GM19239 (cell line): ENCODE measurements around the gene MSH3.
A peak's percentile ranks its signal among the peaks of the same experiment; 100 is the strongest.
"Not testable (repeated sequence)": the region's sequence is repeated elsewhere in the genome, so short reads cannot be mapped to it uniquely, and the experiment has no call there.

ENCODE experiments used
- DNase-seq: peaks from one replicate; pipeline ENCODE4 v3.0.0; 2011; ENCODE audit warnings: low spot score; ENCODE audit not compliant: insufficient read length
- FAIRE-seq: peaks from 2 replicates; lab custom pipeline; 2011; peaks lifted over from hg19 to GRCh38; lab: Jason Lieb, UNC

Gene MSH3

GRCh38 chr5:80705216-80705769, 50.8 kb downstream of the MSH3 start:
- DNase-seq (no peak), FAIRE-seq (no peak)

- no peak for FAIRE-seq
- DNase-seq = no peak
These were observed 51.3 kb downstream of the MSH3 start for GRCh38 chr5:80705801-80706200.

GRCh38 chr5:80706835-80707447, 52.5 kb downstream of the MSH3 start:
- DNase-seq (no peak), FAIRE-seq (no peak)

- no peak for FAIRE-seq
- no peak for DNase-seq
These were observed 53.2 kb downstream of the MSH3 start for GRCh38 chr5:80707645-80708044.

- DNase-seq (no peak), FAIRE-seq (no peak)
These were observed 56.8 kb downstream of the MSH3 start for GRCh38 chr5:80711216-80711615.

GRCh38 chr5:80711938-80712337, 57.5 kb downstream of the MSH3 start:
- DNase-seq (no peak), FAIRE-seq (peak; percentile 42)

GRCh38 chr5:80712919-80713318, 58.5 kb downstream of the MSH3 start:
- peak; percentile 37 for FAIRE-seq
- DNase-seq = no peak

GRCh38 chr5:80713631-80714030, 59.2 kb downstream of the MSH3 start:
- FAIRE-seq = no peak

GRCh38 chr5:80714570-80715298, 60.3 kb downstream of the MSH3 start:
- FAIRE-seq (no peak), DNase-seq (no peak)

More at GRCh38 chr5:80713631-80714030, 59.2 kb downstream of the MSH3 start:
- DNase-seq = no peak

- no peak for FAIRE-seq
- no peak for DNase-seq
These were observed 61.4 kb downstream of the MSH3 start for GRCh38 chr5:80715887-80716286.

- DNase-seq = no peak
- FAIRE-seq = no peak
These were observed 65.7 kb downstream of the MSH3 start for GRCh38 chr5:80720181-80720580.

GRCh38 chr5:80722916-80723315, 68.5 kb downstream of the MSH3 start:
- FAIRE-seq (no peak), DNase-seq (no peak)

GRCh38 chr5:80725446-80725845, 71.0 kb downstream of the MSH3 start:
- FAIRE-seq = no peak

GRCh38 chr5:80736730-80737129, 82.3 kb downstream of the MSH3 start:
- FAIRE-seq (no peak), DNase-seq (no peak)

More at GRCh38 chr5:80725446-80725845, 71.0 kb downstream of the MSH3 start:
- no peak for DNase-seq

GRCh38 chr5:80738466-80738865, 84.0 kb downstream of the MSH3 start:
- DNase-seq = no peak
- no peak for FAIRE-seq

GRCh38 chr5:80739057-80739456, 84.6 kb downstream of the MSH3 start:
- FAIRE-seq (no peak), DNase-seq (no peak)

GRCh38 chr5:80739496-80739895, 85.0 kb downstream of the MSH3 start:
- FAIRE-seq = no peak
- DNase-seq = no peak

- DNase-seq = no peak
- no peak for FAIRE-seq
These were observed 85.4 kb downstream of the MSH3 start for GRCh38 chr5:80739898-80740297.

- DNase-seq, FAIRE-seq: not testable (repeated sequence)
These were observed 86.0 kb downstream of the MSH3 start for GRCh38 chr5:80740488-80740887.

GRCh38 chr5:80740999-80741398, 86.5 kb downstream of the MSH3 start:
- no peak for FAIRE-seq
- no peak for DNase-seq

GRCh38 chr5:80744149-80744548, 89.7 kb downstream of the MSH3 start:
- DNase-seq (no peak), FAIRE-seq (no peak)

- no peak for DNase-seq
- FAIRE-seq = no peak
These were observed 91.0 kb downstream of the MSH3 start for GRCh38 chr5:80745490-80745889.
